AG09319 (cell line): ENCODE data around the gene PTN.

Experiments used
- DNase-seq: peaks from one replicate; pipeline ENCODE4 v3.0.0-alpha.2; 2010; ENCODE audit warnings: low read depth; ENCODE audit errors: extremely low read depth
- TF ChIP-seq, protein P1 (sequence below): IDR thresholded peaks from 2 replicates; pipeline ENCODE4 v1.5.1; 2011; ENCODE audit warnings: low read depth, mild to moderate bottlenecking, inconsistent platforms, low read length, moderate library complexity

The PTN gene

GRCh38 chr7:137345799-137346449, 2.4 kb upstream of the PTN start:
- TF ChIP-seq, protein P1, sequence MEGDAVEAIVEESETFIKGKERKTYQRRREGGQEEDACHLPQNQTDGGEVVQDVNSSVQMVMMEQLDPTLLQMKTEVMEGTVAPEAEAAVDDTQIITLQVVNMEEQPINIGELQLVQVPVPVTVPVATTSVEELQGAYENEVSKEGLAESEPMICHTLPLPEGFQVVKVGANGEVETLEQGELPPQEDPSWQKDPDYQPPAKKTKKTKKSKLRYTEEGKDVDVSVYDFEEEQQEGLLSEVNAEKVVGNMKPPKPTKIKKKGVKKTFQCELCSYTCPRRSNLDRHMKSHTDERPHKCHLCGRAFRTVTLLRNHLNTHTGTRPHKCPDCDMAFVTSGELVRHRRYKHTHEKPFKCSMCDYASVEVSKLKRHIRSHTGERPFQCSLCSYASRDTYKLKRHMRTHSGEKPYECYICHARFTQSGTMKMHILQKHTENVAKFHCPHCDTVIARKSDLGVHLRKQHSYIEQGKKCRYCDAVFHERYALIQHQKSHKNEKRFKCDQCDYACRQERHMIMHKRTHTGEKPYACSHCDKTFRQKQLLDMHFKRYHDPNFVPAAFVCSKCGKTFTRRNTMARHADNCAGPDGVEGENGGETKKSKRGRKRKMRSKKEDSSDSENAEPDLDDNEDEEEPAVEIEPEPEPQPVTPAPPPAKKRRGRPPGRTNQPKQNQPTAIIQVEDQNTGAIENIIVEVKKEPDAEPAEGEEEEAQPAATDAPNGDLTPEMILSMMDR, result no peak
- DNase-seq, result no peak

- TF ChIP-seq, protein P1, result no peak
- DNase-seq, result no peak
These were observed 688 bp downstream of the PTN start for GRCh38 chr7:137342828-137343261.

DNA sequence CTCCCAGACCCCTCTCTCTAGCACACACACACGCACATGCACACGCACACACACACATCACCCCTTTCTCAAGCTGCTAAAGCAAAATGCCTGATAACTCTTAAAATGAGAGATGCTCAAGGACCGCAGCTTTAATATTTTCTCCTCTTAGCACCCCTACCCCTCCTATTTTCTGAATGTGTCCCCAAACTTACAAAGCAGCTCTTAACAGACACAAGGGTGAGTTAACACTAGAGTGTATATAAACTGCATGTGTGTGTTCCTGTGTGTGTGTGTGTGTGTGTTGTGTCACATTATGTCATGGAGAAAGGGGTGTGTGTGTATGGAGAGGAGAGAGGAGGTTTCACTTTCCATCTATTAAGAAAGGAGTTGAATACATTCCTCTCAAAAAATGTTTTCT, 1.3 kb downstream of the PTN start:
- no peak for DNase-seq
- TF ChIP-seq, protein P1, result no peak

DNA sequence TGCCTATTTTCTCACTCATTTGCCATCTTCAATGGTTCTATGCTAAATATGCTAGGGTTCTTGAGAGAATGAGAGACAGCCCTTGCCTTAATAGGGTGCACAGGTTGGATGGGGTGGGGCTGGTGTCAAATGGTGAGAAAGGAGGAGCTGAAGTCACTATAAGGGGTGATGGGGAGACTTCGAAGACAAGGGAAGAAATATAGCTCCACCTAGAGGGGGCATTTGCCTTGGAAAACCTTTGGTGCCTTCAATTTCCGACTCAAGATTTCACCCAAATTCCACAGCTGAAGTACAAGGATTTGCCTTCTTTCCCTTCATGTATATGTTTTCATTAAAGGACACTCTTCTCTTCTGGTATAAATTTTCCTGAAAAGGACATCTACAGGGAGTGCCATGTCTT, 5.6 kb downstream of the PTN start:
- DNase-seq, result no peak
- TF ChIP-seq, protein P1, result no peak; the same call in 1 of the 2 replicates

GRCh38 chr7:137335814-137336213, 7.7 kb downstream of the PTN start:
- no peak for DNase-seq
- TF ChIP-seq, protein P1, result no peak

- TF ChIP-seq, protein P1, result no peak
- DNase-seq, result no peak
These were observed 12.2 kb downstream of the PTN start for GRCh38 chr7:137331378-137331777.

DNA sequence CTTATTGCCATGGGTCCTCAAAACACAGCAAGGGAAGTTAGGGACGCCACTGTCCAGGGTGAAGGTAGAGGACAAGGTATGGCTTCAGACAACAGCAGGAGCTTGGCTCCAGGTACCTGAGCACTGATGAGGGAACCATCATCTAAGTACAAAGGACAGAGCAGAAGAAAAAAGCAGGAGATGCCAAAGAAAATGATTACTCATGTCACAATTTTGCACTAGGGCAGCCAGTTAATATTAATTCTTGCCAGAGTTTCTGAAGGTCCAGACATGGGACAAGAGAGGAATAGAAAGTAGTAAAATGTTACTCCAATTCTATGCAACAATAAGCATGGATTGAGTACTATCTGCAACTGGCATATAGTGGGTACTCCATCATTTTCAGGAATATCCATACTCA, 14.1 kb downstream of the PTN start:
- TF ChIP-seq, protein P1, result no peak
- DNase-seq, result no peak
